ENCODE data around the gene ADCY5. TPM values are rescaled to one million over a fixed set of nuclear protein-coding genes. Genes with fewer than 3 reads are reported as not detected.

The ADCY5 gene
- polyA plus RNA-seq, 2 of the 4 experiments (the other 2 are of a cell fraction), result 0.57 to 0.68 TPM

GRCh38 chr3:123290107-123290930 lies 158.6 kb downstream of the ADCY5 start:
- ChIA-PET CTCF (interaction anchor here (0.6 to 1.2 kb wide), 3 partner anchors 8 to 41 kb away, joined by 3 read pairs; no protein-coding TSS in a partner anchor), POLR2A (no interaction called here)
- DNase-seq (ENCODE audit: low read depth in 1 of 2, low spot score in 1 of 2) (no peak), ATAC-seq (no peak), FAIRE-seq (no peak)
- WGBS (ENCODE audit: missing lambda C conversion rate), result 41% methylated on average over 13 of the region's 13 CpGs
- Histone ChIP-seq H3K4me2 (no peak overlapping the region), H3K27ac (no peak overlapping the region), H3K4me3 (no peak overlapping the region), H3K9me3 (no peaks in the 10 kb centered on the region), H3K4me1 (no peaks in the 10 kb centered on the region)
- TF ChIP-seq ZSCAN20 (CRISPR knock-in tag; IDR thresholded peaks at IDR 0.05) (no peak), HOXB5 (CRISPR knock-in tag; IDR thresholded peaks at IDR 0.05) (no peak), CEBPB (IDR thresholded peaks at IDR 0.05) (no peak), FOSB (CRISPR knock-in tag; IDR thresholded peaks at IDR 0.05) (no peak), HDAC2 (IDR thresholded peaks at IDR 0.05) (no peak), HEYL (CRISPR knock-in tag; IDR thresholded peaks at IDR 0.05) (no peak), FOXS1 (CRISPR knock-in tag; IDR thresholded peaks at IDR 0.05) (no peak), TP53 (CRISPR knock-in tag; IDR thresholded peaks at IDR 0.05) (no peak)
- TF ChIP-seq, protein P1, sequence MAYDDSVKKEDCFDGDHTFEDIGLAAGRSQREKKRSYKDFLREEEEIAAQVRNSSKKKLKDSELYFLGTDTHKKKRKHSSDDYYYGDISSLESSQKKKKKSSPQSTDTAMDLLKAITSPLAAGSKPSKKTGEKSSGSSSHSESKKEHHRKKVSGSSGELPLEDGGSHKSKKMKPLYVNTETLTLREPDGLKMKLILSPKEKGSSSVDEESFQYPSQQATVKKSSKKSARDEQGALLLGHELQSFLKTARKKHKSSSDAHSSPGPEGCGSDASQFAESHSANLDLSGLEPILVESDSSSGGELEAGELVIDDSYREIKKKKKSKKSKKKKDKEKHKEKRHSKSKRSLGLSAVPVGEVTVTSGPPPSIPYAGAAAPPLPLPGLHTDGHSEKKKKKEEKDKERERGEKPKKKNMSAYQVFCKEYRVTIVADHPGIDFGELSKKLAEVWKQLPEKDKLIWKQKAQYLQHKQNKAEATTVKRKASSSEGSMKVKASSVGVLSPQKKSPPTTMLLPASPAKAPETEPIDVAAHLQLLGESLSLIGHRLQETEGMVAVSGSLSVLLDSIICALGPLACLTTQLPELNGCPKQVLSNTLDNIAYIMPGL (CRISPR knock-in tag; IDR thresholded peaks at IDR 0.05; ENCODE audit: borderline replicate concordance), result no peak

- Histone ChIP-seq H3K4me3 (no peak overlapping the region), H3K9me3 (no peaks in the 10 kb centered on the region), H3K4me1 (no peaks in the 10 kb centered on the region), H3K4me2 (no peak overlapping the region), H3K27ac (no peak overlapping the region)
- DNase-seq (ENCODE audit: low read depth in 1 of 2, low spot score in 1 of 2) (no peak), ATAC-seq (no peak), FAIRE-seq (no peak)
- CTCF ChIA-PET, result no interaction called here
- POLR2A ChIA-PET, result no interaction called here
- TF ChIP-seq MAFK (IDR thresholded peaks at IDR 0.05; ENCODE audit: partially characterized antibody) (no peak), HEYL (CRISPR knock-in tag; IDR thresholded peaks at IDR 0.05) (no peak), JUN (IDR thresholded peaks at IDR 0.05) (no peak), ZFP36 (IDR thresholded peaks at IDR 0.05; ENCODE audit: borderline replicate concordance, partially characterized antibody) (no peak), EHF (CRISPR knock-in tag; IDR thresholded peaks at IDR 0.05) (no peak), REST (IDR thresholded peaks at IDR 0.05) (no peak), CEBPB (IDR thresholded peaks at IDR 0.05) (no peak), ATOH8 (CRISPR knock-in tag; IDR thresholded peaks at IDR 0.05; ENCODE audit: low read depth) (no peak), ELK1 (IDR thresholded peaks at IDR 0.05; ENCODE audit: low read depth, low read length) (no peak), RNF2 (IDR thresholded peaks at IDR 0.05; ENCODE audit: borderline replicate concordance, low read depth) (no peak), POLR2A (IDR thresholded peaks at IDR 0.05; ENCODE audit: low read length) (no peak), CBX2 (IDR thresholded peaks at IDR 0.05; ENCODE audit: borderline replicate concordance, low read depth) (no peak)
- TF ChIP-seq, protein P2, sequence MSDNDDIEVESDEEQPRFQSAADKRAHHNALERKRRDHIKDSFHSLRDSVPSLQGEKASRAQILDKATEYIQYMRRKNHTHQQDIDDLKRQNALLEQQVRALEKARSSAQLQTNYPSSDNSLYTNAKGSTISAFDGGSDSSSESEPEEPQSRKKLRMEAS (IDR thresholded peaks at IDR 0.05), result no peak
- 45% methylated on average over 13 of the region's 20 CpGs for WGBS (ENCODE audit: missing lambda C conversion rate)
Observed at GRCh38 chr3:123289391-123290106, 159.3 kb downstream of the ADCY5 start.

All from A549 (cell line).